SIG-M5 (cell line): ENCODE results near the gene PUS7.
"Not testable (repeated sequence)": the region's sequence is repeated elsewhere in the genome, so short reads cannot be mapped to it uniquely, and the experiment has no call there.

Source experiments
- DNase-seq: peaks from one replicate; lab custom pipeline; 2025; lab: John Stamatoyannopoulos, UW

The PUS7 gene

GRCh38 chr7:105444342-105444987 is 77.6 kb downstream of the PUS7 start:
- DNase-seq, result no peak

- DNase-seq, result not testable (repeated sequence)
Observed at GRCh38 chr7:105442214-105442613, 79.9 kb downstream of the PUS7 start.

GRCh38 chr7:105439174-105439893 is 82.7 kb downstream of the PUS7 start:
- no peak for DNase-seq

- no peak for DNase-seq
Observed at GRCh38 chr7:105438847-105439173, 83.3 kb downstream of the PUS7 start.

GRCh38 chr7:105438254-105438653 is 83.8 kb downstream of the PUS7 start:
- DNase-seq, result no peak

GRCh38 chr7:105437356-105437755 is 84.7 kb downstream of the PUS7 start:
- not testable (repeated sequence) for DNase-seq

GRCh38 chr7:105429746-105430612 is 92.1 kb downstream of the PUS7 start:
- DNase-seq, result no peak

GRCh38 chr7:105426606-105427146 is 95.4 kb downstream of the PUS7 start:
- DNase-seq, result no peak

- DNase-seq, result no peak
Observed at GRCh38 chr7:105423987-105424386, 98.1 kb downstream of the PUS7 start.

GRCh38 chr7:105413887-105414437 is 108.1 kb downstream of the PUS7 start:
- no peak for DNase-seq

- not testable (repeated sequence) for DNase-seq
Observed at GRCh38 chr7:105410774-105411173, 111.3 kb downstream of the PUS7 start.

- not testable (repeated sequence) for DNase-seq
Observed at GRCh38 chr7:105409775-105410174, 112.3 kb downstream of the PUS7 start.

GRCh38 chr7:105408791-105409410 is 113.2 kb downstream of the PUS7 start:
- no peak for DNase-seq
